ENCODE measurements around the gene MRPL41.
"Not testable (repeated sequence)": the region's sequence is repeated elsewhere in the genome, so short reads cannot be mapped to it uniquely, and the experiment has no call there.

The MRPL41 gene

DNA sequence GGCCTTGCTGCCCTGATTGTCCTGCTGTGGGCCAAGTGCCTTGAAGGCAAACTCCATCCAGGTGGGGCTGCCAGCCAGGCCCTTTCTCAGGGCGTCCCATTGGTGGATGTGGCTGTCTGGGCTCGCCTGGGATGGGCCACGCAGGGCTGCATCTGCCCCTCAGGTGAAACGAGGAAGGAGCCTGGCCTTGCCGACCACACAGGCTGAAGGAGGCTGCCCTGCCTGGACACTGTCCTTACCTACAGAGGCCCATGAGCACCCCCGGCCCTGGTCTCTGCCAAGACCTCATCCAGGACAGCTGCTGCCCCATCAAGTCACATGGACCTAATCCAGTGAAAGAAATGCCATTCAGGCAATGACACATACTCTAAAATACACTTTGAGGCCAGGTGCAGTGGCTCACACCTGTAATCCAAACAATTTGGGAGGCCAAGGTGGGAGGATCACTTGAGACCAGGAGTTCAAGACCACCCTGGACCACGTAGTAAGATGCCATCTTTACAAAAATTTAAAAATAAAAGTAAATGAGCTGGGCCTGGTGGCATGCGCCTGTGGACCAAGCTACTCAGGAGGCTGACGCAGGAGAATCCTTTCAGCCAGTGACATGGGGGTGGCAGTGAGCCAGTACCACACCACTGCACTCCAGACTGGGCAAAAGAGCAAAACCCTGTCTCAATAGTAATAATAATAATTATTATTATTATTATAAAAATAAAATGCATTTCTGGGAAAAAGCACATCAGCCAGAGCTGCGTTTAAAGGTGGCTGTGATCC is 35.3 kb upstream of the MRPL41 start:
- H3K9me3 Mint-ChIP-seq, result no peaks in the 10 kb centered on the region

DNA sequence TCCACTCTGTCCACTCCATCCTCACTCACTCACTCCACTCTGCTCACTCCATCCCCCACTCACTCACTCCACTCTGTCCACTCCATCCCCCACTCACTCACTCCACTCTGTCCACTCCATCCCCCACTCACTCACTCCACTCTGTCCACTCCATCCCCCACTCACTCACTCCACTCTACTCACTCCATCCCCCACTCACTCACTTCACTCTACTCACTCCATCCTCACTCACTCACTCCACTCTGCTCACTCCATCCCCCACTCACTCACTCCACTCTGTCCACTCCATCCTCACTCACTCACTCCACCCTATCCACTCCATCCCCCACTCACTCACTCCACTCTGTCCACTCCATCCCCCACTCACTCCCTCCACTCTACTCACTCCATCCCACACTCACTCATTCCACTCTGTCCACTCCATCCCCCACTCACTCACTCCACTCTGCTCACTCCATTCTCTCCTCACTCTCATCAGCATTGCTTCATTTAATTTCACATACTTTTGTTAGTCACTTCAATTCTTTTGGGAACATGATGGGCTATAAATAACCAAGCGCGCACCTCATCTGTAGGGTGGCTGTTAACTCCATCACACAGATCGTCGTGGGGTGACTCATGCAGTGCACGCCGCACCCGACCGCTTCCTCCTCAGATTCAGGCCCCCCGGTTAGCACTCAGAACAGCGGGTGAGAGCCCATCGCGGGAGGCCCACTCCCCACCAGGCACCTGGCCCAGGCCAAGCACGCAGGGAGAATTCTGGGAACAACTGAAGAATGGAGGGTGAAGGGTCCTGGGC is 32.8 kb upstream of the MRPL41 start:
- H3K9me3 Mint-ChIP-seq; H3K27me3 Mint-ChIP-seq; H3K27ac Mint-ChIP-seq; H3K36me3 Mint-ChIP-seq (ENCODE audit: low read depth); H3K4me1 Mint-ChIP-seq (ENCODE audit: low read depth); H3K4me3 Mint-ChIP-seq; DNase-seq: not testable (repeated sequence)

More for the DNA sequence above, 35.3 kb upstream of the MRPL41 start:
- Mint-ChIP-seq H3K36me3 (ENCODE audit: low read depth) (no peaks in the 10 kb centered on the region), H3K27ac (no peak overlapping the region), H3K4me3 (no peak overlapping the region), H3K4me1 (ENCODE audit: low read depth) (peaks cover 2% of the 10 kb centered on the region), H3K27me3 (no peaks in the 10 kb centered on the region)
- no peak for DNase-seq

DNA sequence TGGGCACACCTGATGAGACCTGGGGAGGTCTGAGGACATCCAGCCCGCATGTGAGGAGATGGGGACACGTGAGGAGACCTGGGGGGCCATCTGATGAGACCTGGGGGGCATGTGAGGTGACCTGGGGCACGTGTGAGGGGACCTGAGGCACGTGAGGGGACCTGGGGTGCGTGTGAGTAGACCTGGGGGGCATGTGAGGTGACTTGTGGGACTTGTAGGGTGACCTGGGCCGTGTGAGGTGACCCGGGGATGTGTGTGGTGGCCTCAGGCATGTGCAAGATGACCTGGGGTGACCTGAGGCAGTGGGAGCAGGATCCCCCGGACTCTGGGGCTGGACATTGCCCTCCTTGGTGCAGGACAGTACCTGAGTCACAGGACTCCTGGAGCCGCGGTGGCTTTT is 32.1 kb upstream of the MRPL41 start:
- no peak overlapping the region for H3K4me3 Mint-ChIP-seq
- no peaks in the 10 kb centered on the region for H3K27me3 Mint-ChIP-seq
- no peak overlapping the region for H3K27ac Mint-ChIP-seq
- H3K4me1 Mint-ChIP-seq (ENCODE audit: low read depth), result no peaks in the 10 kb centered on the region
- no peaks in the 10 kb centered on the region for H3K36me3 Mint-ChIP-seq (ENCODE audit: low read depth)
- DNase-seq, result no peak
- H3K9me3 Mint-ChIP-seq, result no peaks in the 10 kb centered on the region

DNA sequence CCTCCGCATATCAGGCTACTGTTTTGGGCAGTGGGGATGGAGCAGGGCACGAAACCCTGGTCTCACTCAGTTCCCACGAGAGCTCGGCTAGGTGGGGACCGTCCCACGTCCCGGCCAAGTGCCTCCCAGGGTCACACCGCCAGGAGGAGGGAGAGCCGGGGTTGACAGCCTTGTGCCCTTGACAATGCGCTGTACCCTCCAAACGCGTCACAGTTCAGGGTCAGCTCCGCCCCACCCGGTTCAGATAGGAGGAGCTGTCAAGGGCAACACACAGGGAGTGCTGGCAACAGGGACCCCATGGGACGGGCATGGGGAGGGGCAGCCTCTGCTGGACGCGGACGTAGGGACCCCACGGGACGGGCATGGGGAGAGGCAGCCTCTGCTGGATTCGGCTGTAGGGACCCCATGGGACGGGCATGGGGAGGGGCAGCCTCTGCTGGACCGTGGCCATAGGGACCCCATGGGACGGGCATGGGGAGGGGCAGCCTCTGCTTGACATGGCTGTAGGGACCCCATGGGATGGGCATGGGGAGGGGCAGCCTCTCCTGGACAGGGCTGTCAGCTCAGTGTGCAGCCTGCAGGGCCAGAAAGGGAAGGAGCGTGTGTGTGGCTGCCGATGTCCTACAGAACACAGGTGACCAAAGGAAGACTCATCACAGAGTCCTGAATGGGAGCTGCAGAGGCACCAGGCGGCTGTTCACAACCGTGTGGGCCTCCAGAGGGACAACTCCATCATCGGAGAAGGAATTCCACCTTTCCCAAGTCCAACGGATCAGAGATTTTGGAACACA is 30.9 kb upstream of the MRPL41 start:
- no peak for DNase-seq
- H3K4me1 Mint-ChIP-seq (ENCODE audit: low read depth), result peaks cover 3% of the 10 kb centered on the region
- no peaks in the 10 kb centered on the region for H3K9me3 Mint-ChIP-seq
- no peak overlapping the region for H3K27ac Mint-ChIP-seq
- H3K4me3 Mint-ChIP-seq, result no peak overlapping the region
- H3K36me3 Mint-ChIP-seq (ENCODE audit: low read depth), result no peaks in the 10 kb centered on the region
- no peaks in the 10 kb centered on the region for H3K27me3 Mint-ChIP-seq

DNA sequence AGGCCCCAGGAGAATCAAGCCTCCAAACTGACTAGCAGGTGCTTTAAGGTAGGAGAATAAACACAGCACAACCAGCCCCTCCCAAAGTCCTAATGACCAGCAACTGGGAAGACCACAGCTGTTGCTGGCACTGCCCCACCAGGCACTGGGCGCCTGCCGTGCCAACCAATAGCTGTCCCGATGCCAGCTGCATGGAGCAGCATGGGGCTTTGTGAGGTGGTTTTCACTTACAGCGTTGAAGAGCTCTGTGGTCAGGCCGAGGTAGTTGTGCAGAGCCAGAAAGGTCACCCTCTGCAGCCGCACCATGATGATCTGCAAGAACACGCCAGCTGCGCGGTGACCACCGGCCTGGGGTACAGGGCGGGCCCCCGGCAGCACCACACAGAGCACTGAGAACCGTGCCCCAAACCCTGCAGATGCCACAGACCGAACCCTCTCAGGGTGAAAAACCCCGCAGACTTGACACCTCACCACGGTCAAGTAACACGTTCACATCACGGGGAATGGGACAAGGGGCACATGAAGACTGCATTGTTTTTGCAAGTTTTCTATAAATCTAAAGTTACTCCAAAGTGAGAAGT is 30.2 kb upstream of the MRPL41 start:
- Mint-ChIP-seq H3K27ac (no peak overlapping the region), H3K4me1 (ENCODE audit: low read depth) (peaks cover 3% of the 10 kb centered on the region), H3K9me3 (no peaks in the 10 kb centered on the region), H3K27me3 (no peaks in the 10 kb centered on the region), H3K4me3 (no peak overlapping the region), H3K36me3 (ENCODE audit: low read depth) (no peaks in the 10 kb centered on the region)
- DNase-seq, result no peak

DNA sequence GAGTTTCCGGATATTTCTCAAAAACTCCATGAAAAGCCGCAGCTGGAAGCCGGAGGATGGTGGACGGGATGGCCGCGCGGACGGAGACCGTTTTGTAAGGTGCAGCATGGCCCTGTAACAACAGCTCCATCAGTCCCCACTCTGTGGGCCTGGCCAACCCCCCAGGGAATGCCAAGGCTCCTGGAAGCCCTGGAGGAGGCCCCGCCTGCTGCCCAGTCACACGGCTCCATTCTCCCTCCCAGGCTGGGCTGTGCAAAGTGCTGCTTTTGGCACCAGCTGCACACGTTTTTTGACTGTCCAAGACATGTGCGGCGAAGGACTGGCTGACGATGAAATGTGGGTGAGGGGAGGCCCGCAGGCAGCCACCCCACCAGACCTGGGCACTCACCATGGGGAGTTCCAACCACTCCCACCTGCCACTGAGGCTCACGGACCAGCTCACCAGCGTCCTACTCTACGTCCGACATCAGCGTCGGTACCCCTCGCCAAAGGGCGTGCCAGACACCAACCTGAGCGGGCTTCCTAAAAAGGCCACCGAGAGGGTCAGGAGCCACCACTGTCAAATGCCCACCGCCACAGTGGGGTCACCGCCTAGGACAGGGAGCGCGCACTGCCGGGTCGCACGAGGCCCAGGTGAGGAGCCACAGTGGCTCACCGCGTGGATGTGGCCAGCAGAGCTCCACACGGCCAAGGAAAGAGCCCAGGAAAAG is 28.8 kb upstream of the MRPL41 start:
- no peak for DNase-seq
- H3K9me3 Mint-ChIP-seq, result no peaks in the 10 kb centered on the region
- peaks cover 3% of the 10 kb centered on the region for H3K4me1 Mint-ChIP-seq (ENCODE audit: low read depth)
- H3K27ac Mint-ChIP-seq, result no peak overlapping the region
- H3K27me3 Mint-ChIP-seq, result no peaks in the 10 kb centered on the region
- no peaks in the 10 kb centered on the region for H3K36me3 Mint-ChIP-seq (ENCODE audit: low read depth)
- no peak overlapping the region for H3K4me3 Mint-ChIP-seq

DNA sequence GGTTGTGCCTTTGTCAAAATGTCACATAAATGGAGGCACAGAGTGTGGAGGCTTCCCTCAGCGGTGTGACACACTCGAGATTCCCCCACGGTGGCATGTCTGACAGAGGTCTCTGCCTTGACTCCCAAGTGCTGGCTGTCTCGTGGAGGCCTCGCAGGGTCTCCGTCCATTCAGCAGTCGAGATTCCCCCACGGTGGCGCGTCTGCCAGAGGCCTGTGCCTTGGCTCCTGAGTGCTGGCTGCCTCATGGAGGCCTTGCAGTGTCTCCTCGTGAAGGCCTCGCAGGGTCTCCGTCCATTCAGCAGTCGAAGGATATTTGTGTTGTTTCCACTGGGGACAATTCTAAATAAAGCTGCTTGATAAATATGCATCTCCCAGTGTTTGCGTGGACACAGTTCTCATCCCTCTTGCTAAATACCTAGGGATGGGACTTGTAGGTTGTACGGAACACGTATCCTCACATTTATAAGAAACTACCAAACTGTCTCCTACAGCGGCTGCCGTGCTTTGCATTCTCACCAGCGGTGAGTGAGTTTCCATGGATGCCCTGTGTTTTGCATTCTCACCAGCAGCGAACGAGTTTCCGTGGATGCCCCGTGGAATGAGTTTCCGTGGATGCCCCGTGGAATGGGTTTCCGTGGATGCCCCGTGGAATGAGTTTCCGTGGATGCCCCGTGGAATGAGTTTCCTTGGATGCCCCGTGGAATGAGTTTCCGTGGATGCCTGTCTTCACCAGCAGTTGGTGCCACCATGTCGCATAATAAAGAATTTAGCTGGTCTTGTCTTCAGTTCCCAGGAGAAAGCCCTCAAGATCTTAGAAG is 27.3 kb upstream of the MRPL41 start:
- Mint-ChIP-seq H3K27ac (no peak overlapping the region), H3K4me1 (ENCODE audit: low read depth) (peaks cover 5% of the 10 kb centered on the region), H3K27me3 (no peaks in the 10 kb centered on the region), H3K4me3 (no peak overlapping the region), H3K36me3 (ENCODE audit: low read depth) (no peaks in the 10 kb centered on the region), H3K9me3 (no peaks in the 10 kb centered on the region)
- DNase-seq, result no peak

DNA sequence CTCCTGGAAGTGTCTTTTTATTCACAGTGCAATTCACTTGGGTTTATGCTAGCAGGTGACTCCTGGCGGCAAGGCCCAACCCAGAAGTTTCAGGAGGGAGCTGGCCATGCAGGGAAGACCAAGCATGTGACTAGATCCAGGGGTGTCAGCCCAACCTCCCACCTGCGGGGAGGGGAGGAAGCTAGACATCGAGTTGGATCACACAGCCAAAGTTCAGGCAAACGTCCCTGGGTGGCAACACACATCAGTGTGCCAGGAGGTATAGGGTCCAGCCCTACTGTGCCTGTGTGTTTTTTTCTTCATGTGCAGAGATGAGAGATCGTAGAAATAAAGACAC is 26.7 kb upstream of the MRPL41 start:
- Mint-ChIP-seq H3K4me3 (no peak overlapping the region), H3K27ac (no peak overlapping the region), H3K36me3 (ENCODE audit: low read depth) (no peaks in the 10 kb centered on the region), H3K4me1 (ENCODE audit: low read depth) (peaks cover 6% of the 10 kb centered on the region), H3K27me3 (no peaks in the 10 kb centered on the region), H3K9me3 (no peaks in the 10 kb centered on the region)
- DNase-seq, result no peak

GRCh38 chr9:137530331-137530730 is 21.3 kb upstream of the MRPL41 start:
- Mint-ChIP-seq H3K4me3 (no peak overlapping the region), H3K36me3 (ENCODE audit: low read depth) (peaks cover 3% of the 10 kb centered on the region), H3K27me3 (no peaks in the 10 kb centered on the region), H3K4me1 (ENCODE audit: low read depth) (peaks cover 13% of the 10 kb centered on the region), H3K9me3 (no peaks in the 10 kb centered on the region), H3K27ac (no peak overlapping the region)
- DNase-seq, result no peak

DNA sequence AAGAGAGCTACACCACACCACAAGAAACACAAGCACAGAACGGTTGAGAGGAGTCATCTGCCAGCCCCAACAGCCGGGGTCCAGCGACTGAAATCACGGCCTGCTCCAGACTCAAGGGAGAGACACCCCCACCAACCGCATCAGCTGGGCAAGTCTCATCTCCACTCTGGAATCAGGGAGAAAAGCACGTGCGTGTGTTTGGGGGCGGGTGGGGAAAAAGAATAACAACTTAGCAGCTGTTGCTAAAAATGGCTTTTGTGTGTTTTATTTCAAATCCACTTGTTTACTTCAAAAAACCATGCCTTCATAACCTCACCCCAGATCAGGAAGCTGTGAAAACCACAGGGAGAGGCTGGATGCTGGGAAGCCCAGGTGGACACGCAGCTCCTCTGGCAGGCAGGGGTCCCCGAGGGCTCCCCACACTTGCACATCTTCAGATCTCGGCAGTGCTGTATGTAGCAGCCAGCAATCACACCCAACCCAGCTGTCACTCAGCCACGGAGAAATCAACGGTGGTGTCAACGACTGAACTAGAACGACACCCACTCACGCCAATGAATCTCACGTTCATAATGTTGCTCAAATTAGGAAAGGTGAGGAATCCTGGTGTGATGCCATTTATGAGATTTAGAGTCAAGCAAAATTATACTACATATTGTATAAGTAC is 20.4 kb upstream of the MRPL41 start:
- Mint-ChIP-seq H3K9me3 (peaks cover 3% of the 10 kb centered on the region), H3K4me3 (no peak overlapping the region), H3K36me3 (ENCODE audit: low read depth) (peaks cover 5% of the 10 kb centered on the region), H3K4me1 (ENCODE audit: low read depth) (peaks cover 15% of the 10 kb centered on the region), H3K27ac (no peak overlapping the region), H3K27me3 (no peaks in the 10 kb centered on the region)
- no peak for DNase-seq

- H3K9me3 Mint-ChIP-seq; H3K36me3 Mint-ChIP-seq (ENCODE audit: low read depth); H3K4me3 Mint-ChIP-seq; DNase-seq; H3K27ac Mint-ChIP-seq; H3K27me3 Mint-ChIP-seq: not testable (repeated sequence)
- peaks cover 30% of the 10 kb centered on the region for H3K4me1 Mint-ChIP-seq (ENCODE audit: low read depth)
These were observed 18.7 kb upstream of the MRPL41 start for GRCh38 chr9:137532891-137533468.

GRCh38 chr9:137534256-137535119 is 17.2 kb upstream of the MRPL41 start:
- Mint-ChIP-seq H3K4me1 (ENCODE audit: low read depth) (peaks cover 26% of the 10 kb centered on the region), H3K27ac (peak overlapping the region; percentile 54), H3K27me3 (no peaks in the 10 kb centered on the region), H3K9me3 (peaks cover 8% of the 10 kb centered on the region), H3K36me3 (ENCODE audit: low read depth) (peaks cover 9% of the 10 kb centered on the region), H3K4me3 (no peak overlapping the region)
- DNase-seq, result peak; percentile 60
